Measurements from ENCODE around the gene ZNF691.
A peak's percentile ranks its signal among the peaks of the same experiment; 100 is the strongest.
"Not testable (repeated sequence)": the region's sequence is repeated elsewhere in the genome, so short reads cannot be mapped to it uniquely, and the experiment has no call there.

The ZNF691 gene

DNA sequence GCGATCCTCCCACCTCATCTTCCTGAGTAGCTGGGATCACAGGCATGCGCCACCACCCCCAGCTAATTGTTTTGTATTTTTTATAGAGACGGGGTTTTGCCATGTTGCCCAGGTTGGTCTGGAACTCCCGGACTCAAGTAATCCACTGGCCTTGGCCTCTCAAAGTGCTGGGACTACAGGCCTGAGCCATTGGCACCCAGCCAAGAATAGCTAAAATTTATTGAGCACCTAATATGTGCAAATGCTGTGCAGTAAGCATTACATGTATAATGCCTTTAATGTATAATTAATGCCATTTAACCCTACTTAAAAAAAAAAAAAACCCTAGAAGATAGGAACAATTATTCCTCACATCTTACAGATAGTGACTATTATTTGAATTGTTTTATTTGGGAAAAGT is 42.9 kb downstream of the ZNF691 start:
- POLR2A ChIA-PET: interaction anchor here (1.5 kb wide), 1 partner anchor 43 kb away, joined by 4 read pairs; the partner anchor contains the start of gene ZNF691
- H3K36me3 ChIP-seq (ENCODE audit: control insufficient read depth in 2 of 2, insufficient read depth in 1 of 2, low read length in 2 of 2): no peaks in the 10 kb centered on the region
- no peak overlapping the region for H3K27ac ChIP-seq (ENCODE audit: extremely low read depth, low read depth, low read length)
- H3K9me3 ChIP-seq (ENCODE audit: control insufficient read depth, insufficient read depth, low read depth, low read length): no peaks in the 10 kb centered on the region
- H3K4me1 ChIP-seq (ENCODE audit: control insufficient read depth, insufficient read depth, low read length): no peaks in the 10 kb centered on the region
- H3K4me3 ChIP-seq (ENCODE audit: low read depth, low read length): no peak overlapping the region
- CTCF ChIA-PET: interaction anchor here (0.6 to 0.9 kb wide), 3 partner anchors 11 to 692 kb away, joined by 3 to 5 read pairs (median 3); no protein-coding TSS in a partner anchor
- TF ChIP-seq, protein P1, sequence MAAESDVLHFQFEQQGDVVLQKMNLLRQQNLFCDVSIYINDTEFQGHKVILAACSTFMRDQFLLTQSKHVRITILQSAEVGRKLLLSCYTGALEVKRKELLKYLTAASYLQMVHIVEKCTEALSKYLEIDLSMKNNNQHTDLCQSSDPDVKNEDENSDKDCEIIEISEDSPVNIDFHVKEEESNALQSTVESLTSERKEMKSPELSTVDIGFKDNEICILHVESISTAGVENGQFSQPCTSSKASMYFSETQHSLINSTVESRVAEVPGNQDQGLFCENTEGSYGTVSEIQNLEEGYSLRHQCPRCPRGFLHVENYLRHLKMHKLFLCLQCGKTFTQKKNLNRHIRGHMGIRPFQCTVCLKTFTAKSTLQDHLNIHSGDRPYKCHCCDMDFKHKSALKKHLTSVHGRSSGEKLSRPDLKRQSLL (tag by site-specific recombination; IDR thresholded peaks at IDR 0.05): no peak
- TF ChIP-seq, protein P2, sequence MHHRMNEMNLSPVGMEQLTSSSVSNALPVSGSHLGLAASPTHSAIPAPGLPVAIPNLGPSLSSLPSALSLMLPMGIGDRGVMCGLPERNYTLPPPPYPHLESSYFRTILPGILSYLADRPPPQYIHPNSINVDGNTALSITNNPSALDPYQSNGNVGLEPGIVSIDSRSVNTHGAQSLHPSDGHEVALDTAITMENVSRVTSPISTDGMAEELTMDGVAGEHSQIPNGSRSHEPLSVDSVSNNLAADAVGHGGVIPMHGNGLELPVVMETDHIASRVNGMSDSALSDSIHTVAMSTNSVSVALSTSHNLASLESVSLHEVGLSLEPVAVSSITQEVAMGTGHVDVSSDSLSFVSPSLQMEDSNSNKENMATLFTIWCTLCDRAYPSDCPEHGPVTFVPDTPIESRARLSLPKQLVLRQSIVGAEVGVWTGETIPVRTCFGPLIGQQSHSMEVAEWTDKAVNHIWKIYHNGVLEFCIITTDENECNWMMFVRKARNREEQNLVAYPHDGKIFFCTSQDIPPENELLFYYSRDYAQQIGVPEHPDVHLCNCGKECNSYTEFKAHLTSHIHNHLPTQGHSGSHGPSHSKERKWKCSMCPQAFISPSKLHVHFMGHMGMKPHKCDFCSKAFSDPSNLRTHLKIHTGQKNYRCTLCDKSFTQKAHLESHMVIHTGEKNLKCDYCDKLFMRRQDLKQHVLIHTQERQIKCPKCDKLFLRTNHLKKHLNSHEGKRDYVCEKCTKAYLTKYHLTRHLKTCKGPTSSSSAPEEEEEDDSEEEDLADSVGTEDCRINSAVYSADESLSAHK (tag by site-specific recombination; IDR thresholded peaks at IDR 0.05): no peak
- TF ChIP-seq ZNF664 (tag by site-specific recombination; IDR thresholded peaks at IDR 0.05): peak; percentile 65; the same call in 1 of the 2 replicates
- TF ChIP-seq EGR2 (tag by site-specific recombination; IDR thresholded peaks at IDR 0.05; ENCODE audit: low read depth): peak; percentile 39; the same call in 1 of the 2 replicates

DNA sequence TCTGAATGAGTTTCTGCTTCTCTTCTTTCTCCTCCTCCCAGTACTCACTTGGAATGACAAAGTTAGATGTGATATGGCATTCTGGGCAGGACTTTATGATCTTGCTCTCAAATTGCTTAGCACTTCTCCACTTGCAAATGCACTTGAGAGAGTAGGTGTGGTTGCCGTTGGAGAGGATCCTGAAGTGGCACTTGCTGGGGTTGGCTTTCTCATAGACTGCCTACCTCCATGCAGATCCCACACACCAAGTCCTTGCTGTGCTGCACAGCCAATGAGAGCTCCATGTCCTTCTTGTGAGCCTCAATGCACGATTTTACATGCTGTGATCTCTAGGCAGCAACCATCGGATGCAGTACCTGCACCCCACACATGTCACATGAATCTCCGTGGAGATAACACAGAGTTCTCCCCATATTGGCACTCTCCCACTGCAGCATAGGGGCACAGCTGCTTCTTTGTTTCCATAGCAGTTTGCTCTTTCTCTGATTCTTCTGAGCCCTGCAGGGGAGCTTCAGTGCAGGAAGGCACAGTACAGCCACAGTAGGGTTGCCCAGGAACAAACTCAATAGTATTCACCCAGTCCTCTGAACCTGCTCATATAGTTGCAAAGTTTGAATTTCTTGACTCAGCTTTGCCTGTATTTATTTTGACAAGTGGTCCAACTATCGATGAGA is 45.2 kb downstream of the ZNF691 start:
- TF ChIP-seq, protein P3, sequence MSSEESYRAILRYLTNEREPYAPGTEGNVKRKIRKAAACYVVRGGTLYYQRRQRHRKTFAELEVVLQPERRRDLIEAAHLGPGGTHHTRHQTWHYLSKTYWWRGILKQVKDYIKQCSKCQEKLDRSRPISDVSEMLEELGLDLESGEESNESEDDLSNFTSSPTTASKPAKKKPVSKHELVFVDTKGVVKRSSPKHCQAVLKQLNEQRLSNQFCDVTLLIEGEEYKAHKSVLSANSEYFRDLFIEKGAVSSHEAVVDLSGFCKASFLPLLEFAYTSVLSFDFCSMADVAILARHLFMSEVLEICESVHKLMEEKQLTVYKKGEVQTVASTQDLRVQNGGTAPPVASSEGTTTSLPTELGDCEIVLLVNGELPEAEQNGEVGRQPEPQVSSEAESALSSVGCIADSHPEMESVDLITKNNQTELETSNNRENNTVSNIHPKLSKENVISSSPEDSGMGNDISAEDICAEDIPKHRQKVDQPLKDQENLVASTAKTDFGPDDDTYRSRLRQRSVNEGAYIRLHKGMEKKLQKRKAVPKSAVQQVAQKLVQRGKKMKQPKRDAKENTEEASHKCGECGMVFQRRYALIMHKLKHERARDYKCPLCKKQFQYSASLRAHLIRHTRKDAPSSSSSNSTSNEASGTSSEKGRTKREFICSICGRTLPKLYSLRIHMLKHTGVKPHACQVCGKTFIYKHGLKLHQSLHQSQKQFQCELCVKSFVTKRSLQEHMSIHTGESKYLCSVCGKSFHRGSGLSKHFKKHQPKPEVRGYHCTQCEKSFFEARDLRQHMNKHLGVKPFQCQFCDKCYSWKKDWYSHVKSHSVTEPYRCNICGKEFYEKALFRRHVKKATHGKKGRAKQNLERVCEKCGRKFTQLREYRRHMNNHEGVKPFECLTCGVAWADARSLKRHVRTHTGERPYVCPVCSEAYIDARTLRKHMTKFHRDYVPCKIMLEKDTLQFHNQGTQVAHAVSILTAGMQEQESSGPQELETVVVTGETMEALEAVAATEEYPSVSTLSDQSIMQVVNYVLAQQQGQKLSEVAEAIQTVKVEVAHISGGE (tag by site-specific recombination; conservative IDR thresholded peaks at IDR 0.05; ENCODE audit: low read depth): no peak
- TF ChIP-seq, protein P4, sequence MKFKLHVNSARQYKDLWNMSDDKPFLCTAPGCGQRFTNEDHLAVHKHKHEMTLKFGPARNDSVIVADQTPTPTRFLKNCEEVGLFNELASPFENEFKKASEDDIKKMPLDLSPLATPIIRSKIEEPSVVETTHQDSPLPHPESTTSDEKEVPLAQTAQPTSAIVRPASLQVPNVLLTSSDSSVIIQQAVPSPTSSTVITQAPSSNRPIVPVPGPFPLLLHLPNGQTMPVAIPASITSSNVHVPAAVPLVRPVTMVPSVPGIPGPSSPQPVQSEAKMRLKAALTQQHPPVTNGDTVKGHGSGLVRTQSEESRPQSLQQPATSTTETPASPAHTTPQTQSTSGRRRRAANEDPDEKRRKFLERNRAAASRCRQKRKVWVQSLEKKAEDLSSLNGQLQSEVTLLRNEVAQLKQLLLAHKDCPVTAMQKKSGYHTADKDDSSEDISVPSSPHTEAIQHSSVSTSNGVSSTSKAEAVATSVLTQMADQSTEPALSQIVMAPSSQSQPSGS (tag by site-specific recombination; IDR thresholded peaks at IDR 0.05; ENCODE audit: low read depth): no peak
- TF ChIP-seq, protein P5, sequence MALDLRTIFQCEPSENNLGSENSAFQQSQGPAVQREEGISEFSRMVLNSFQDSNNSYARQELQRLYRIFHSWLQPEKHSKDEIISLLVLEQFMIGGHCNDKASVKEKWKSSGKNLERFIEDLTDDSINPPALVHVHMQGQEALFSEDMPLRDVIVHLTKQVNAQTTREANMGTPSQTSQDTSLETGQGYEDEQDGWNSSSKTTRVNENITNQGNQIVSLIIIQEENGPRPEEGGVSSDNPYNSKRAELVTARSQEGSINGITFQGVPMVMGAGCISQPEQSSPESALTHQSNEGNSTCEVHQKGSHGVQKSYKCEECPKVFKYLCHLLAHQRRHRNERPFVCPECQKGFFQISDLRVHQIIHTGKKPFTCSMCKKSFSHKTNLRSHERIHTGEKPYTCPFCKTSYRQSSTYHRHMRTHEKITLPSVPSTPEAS (tag by site-specific recombination; IDR thresholded peaks at IDR 0.05): no peak
- no peak for TF ChIP-seq YY2 (tag by site-specific recombination; IDR thresholded peaks at IDR 0.05)
- TF ChIP-seq ZBTB21 (tag by site-specific recombination; IDR thresholded peaks at IDR 0.05): no peak
- Histone ChIP-seq H3K4me1 (ENCODE audit: control insufficient read depth, insufficient read depth, low read length) (no peaks in the 10 kb centered on the region), H3K36me3 (ENCODE audit: control insufficient read depth in 2 of 2, insufficient read depth in 1 of 2, low read length in 2 of 2) (no peaks in the 10 kb centered on the region), H3K27ac (ENCODE audit: extremely low read depth, low read depth, low read length) (no peak overlapping the region), H3K4me3 (ENCODE audit: low read depth, low read length) (no peak overlapping the region), H3K9me3 (ENCODE audit: control insufficient read depth, insufficient read depth, low read depth, low read length) (no peaks in the 10 kb centered on the region)
- CTCF ChIA-PET: interaction anchor here (0.6 to 0.7 kb wide), 2 partner anchors 20 to 741 kb away, joined by 3 read pairs; no protein-coding TSS in a partner anchor
- POLR2A ChIA-PET: no interaction called here

DNA sequence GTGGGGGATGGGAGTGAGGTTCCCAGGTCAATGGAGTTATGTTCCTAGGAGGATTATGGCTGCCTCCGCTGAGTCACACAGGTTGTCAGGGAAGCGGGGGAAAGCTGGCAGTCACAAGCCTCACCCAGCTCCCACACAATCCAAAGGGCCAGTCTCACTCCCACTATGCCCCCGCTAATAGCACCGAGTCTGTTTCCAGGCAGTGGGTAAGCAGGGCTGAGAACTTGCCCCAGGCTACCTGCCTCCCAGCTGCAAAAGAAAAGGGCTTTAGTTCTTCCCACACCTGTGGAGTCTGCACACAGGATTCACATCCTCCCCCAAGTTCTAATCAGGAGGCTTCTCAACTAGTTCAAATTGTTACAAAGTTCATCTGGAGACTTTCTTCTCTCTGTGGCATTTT is 53.5 kb downstream of the ZNF691 start:
- H3K36me3 ChIP-seq (ENCODE audit: control insufficient read depth in 2 of 2, insufficient read depth in 1 of 2, low read length in 2 of 2); H3K27ac ChIP-seq (ENCODE audit: extremely low read depth, low read depth, low read length); H3K9me3 ChIP-seq (ENCODE audit: control insufficient read depth, insufficient read depth, low read depth, low read length); H3K4me3 ChIP-seq (ENCODE audit: low read depth, low read length); POLR2A ChIA-PET; H3K4me1 ChIP-seq (ENCODE audit: control insufficient read depth, insufficient read depth, low read length): not testable (repeated sequence)
- CTCF ChIA-PET: interaction anchor here (0.7 to 1.7 kb wide), 6 partner anchors 13 to 1412 kb away, joined by 3 to 14 read pairs (median 4); no protein-coding TSS in a partner anchor
- TF ChIP-seq SCRT2 (tag by site-specific recombination; IDR thresholded peaks at IDR 0.05) (0 out of 2 replicates have a peak, but pooled peaks have one; percentile 13), ZFHX2 (tag by site-specific recombination; conservative IDR thresholded peaks at IDR 0.05) (peak; percentile 23), EGR2 (tag by site-specific recombination; IDR thresholded peaks at IDR 0.05; ENCODE audit: low read depth) (peak; percentile 58)
